ENCODE data around the gene CTNNBL1. TPM values are rescaled to one million over a fixed set of nuclear protein-coding genes. Genes with fewer than 3 reads are reported as not detected.
A peak's percentile ranks its signal among the peaks of the same experiment; 100 is the strongest.

Gene CTNNBL1
- polyA plus RNA-seq, 4 donors = 36.2 to 66.5 (median 50.1) TPM

GRCh38 chr20:37734228-37734985 is 40.6 kb downstream of the CTNNBL1 start:
- DNase-seq = no peak
- peaks cover 0 to 2% of the 10 kb centered on the region in 2 donors for H3K9me3 ChIP-seq (ENCODE audit: control insufficient read depth in 2 of 2, insufficient read depth in 1 of 2, low read depth in 1 of 2, low read length in 1 of 2)
- no peak for FAIRE-seq
- H3K27ac ChIP-seq (ENCODE audit: low read depth in 1 of 3, low read length in 2 of 3) = no peak overlapping the region
- H3K36me3 ChIP-seq (ENCODE audit: control insufficient read depth in 3 of 3, insufficient read depth in 2 of 3, low read depth in 1 of 3, low read length in 3 of 3) = peaks cover 5 to 20% (median 12%) of the 10 kb centered on the region in 3 donors
- WGBS, 3 donors = 68 to 82% (median 81%) methylated on average over 8 of the region's 8 CpGs
- no peak overlapping the region for H3K4me3 ChIP-seq (ENCODE audit: low read depth in 1 of 3, low read length in 3 of 3)
- no peaks in the 10 kb centered on the region for H3K27me3 ChIP-seq (ENCODE audit: control insufficient read depth in 3 of 3, insufficient read depth in 3 of 3, low read length in 3 of 3)
- peaks cover 0 to 3% (median 0%) of the 10 kb centered on the region in 3 donors for H3K4me1 ChIP-seq (ENCODE audit: control insufficient read depth in 3 of 3, insufficient read depth in 2 of 3, low read depth in 1 of 3, low read length in 2 of 3)

DNA sequence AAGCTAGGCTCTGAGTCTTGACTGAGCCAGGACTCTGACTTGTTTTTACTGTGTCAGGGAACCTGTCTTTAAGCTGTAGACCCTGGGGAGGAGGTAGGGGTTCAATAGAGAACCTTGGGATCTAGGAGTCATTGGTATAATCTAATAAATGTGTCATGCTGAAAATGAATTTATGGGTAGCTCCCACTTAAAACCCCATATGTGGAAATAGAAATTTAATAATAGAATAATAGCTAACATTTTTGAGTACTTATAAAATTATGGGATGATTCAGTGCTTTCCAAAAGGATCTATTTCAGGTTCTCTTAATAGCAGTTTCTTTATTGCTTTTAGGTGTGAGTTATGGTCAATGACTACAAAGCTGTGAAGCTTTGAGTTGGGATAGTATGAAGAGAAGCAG is 41.7 kb downstream of the CTNNBL1 start:
- no peak overlapping the region for H3K4me3 ChIP-seq (ENCODE audit: low read depth in 1 of 3, low read length in 3 of 3)
- H3K4me1 ChIP-seq (ENCODE audit: control insufficient read depth in 3 of 3, insufficient read depth in 2 of 3, low read depth in 1 of 3, low read length in 2 of 3) = peaks cover 0 to 3% (median 0%) of the 10 kb centered on the region in 3 donors
- no peak for DNase-seq

DNA sequence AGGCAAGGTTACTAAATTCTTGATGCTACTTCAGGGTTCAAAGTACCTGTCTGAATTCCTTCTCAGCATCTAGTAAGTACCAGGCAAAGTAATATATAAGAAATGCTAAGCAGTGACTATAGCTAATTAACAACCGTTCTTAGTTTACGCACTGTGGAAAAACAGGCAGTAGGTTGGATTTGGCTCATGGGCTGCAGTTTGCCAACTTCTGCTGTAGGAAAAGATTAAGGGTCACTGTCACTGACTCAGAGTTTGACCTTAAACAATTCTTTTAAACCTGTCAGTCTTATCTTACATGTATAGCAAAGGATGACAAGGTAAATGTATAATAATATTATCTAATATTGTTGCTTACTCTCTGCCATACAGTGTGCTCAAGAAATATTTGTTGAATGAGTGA is 42.3 kb downstream of the CTNNBL1 start:
- no peaks in the 10 kb centered on the region for H3K27me3 ChIP-seq (ENCODE audit: control insufficient read depth in 3 of 3, insufficient read depth in 3 of 3, low read length in 3 of 3)
- H3K4me1 ChIP-seq (ENCODE audit: control insufficient read depth in 3 of 3, insufficient read depth in 2 of 3, low read depth in 1 of 3, low read length in 2 of 3) = peaks cover 0 to 3% (median 0%) of the 10 kb centered on the region in 3 donors
- WGBS, 3 donors = 87 to 96% (median 96%) methylated on average over 2 of the region's 2 CpGs
- H3K27ac ChIP-seq (ENCODE audit: low read depth in 1 of 3, low read length in 2 of 3) = no peak overlapping the region
- DNase-seq = peak in 1 of 2 donors; percentile 15
- FAIRE-seq = no peak
- peaks cover 10 to 17% (median 12%) of the 10 kb centered on the region in 3 donors for H3K36me3 ChIP-seq (ENCODE audit: control insufficient read depth in 3 of 3, insufficient read depth in 2 of 3, low read depth in 1 of 3, low read length in 3 of 3)
- no peak overlapping the region for H3K4me3 ChIP-seq (ENCODE audit: low read depth in 1 of 3, low read length in 3 of 3)
- peaks cover 0 to 2% of the 10 kb centered on the region in 2 donors for H3K9me3 ChIP-seq (ENCODE audit: control insufficient read depth in 2 of 2, insufficient read depth in 1 of 2, low read depth in 1 of 2, low read length in 1 of 2)

More for the DNA sequence above, 41.7 kb downstream of the CTNNBL1 start:
- peaks cover 0 to 2% of the 10 kb centered on the region in 2 donors for H3K9me3 ChIP-seq (ENCODE audit: control insufficient read depth in 2 of 2, insufficient read depth in 1 of 2, low read depth in 1 of 2, low read length in 1 of 2)
- H3K27ac ChIP-seq (ENCODE audit: low read depth in 1 of 3, low read length in 2 of 3) = no peak overlapping the region
- H3K36me3 ChIP-seq (ENCODE audit: control insufficient read depth in 3 of 3, insufficient read depth in 2 of 3, low read depth in 1 of 3, low read length in 3 of 3) = peaks cover 8 to 18% (median 12%) of the 10 kb centered on the region in 3 donors
- H3K27me3 ChIP-seq (ENCODE audit: control insufficient read depth in 3 of 3, insufficient read depth in 3 of 3, low read length in 3 of 3) = no peaks in the 10 kb centered on the region
- FAIRE-seq = no peak

- H3K4me1 ChIP-seq (ENCODE audit: control insufficient read depth in 3 of 3, insufficient read depth in 2 of 3, low read depth in 1 of 3, low read length in 2 of 3) = peaks cover 0 to 3% (median 0%) of the 10 kb centered on the region in 3 donors
- no peak overlapping the region for H3K27ac ChIP-seq (ENCODE audit: low read depth in 1 of 3, low read length in 2 of 3)
- no peak overlapping the region for H3K4me3 ChIP-seq (ENCODE audit: low read depth in 1 of 3, low read length in 3 of 3)
- peaks cover 0 to 2% of the 10 kb centered on the region in 2 donors for H3K9me3 ChIP-seq (ENCODE audit: control insufficient read depth in 2 of 2, insufficient read depth in 1 of 2, low read depth in 1 of 2, low read length in 1 of 2)
- 91 to 97% (median 94%) methylated on average over 5 of the region's 5 CpGs for WGBS, 3 donors
- DNase-seq (no peak), FAIRE-seq (no peak)
- H3K27me3 ChIP-seq (ENCODE audit: control insufficient read depth in 3 of 3, insufficient read depth in 3 of 3, low read length in 3 of 3) = no peaks in the 10 kb centered on the region
- H3K36me3 ChIP-seq (ENCODE audit: control insufficient read depth in 3 of 3, insufficient read depth in 2 of 3, low read depth in 1 of 3, low read length in 3 of 3) = peaks cover 10 to 13% (median 12%) of the 10 kb centered on the region in 3 donors
Measured at GRCh38 chr20:37737826-37738420, 44.1 kb downstream of the CTNNBL1 start.

DNA sequence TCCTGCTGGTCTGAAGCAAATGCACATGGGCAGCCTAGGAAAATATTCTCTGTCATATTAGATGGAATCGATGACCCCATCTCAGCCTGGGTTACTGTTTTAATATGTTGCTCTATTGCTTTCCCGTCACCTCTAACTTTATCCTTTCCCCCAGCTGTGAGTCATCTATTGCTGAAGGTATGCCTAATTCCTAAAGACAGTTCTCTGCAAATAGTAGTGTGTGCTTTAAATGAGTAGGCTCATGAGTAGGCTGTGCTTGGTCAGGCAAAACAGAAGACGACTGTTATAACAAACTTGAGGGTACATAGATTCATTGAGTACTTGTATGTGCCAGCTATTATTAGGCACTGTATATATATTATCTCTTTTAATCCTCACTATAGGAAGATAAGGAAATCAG is 47.2 kb downstream of the CTNNBL1 start:
- Histone ChIP-seq H3K36me3 (ENCODE audit: control insufficient read depth in 3 of 3, insufficient read depth in 2 of 3, low read depth in 1 of 3, low read length in 3 of 3) (peaks cover 10 to 12% (median 10%) of the 10 kb centered on the region in 3 donors), H3K27ac (ENCODE audit: low read depth in 1 of 3, low read length in 2 of 3) (no peak overlapping the region), H3K27me3 (ENCODE audit: control insufficient read depth in 3 of 3, insufficient read depth in 3 of 3, low read length in 3 of 3) (no peaks in the 10 kb centered on the region), H3K4me1 (ENCODE audit: control insufficient read depth in 3 of 3, insufficient read depth in 2 of 3, low read depth in 1 of 3, low read length in 2 of 3) (peaks cover 0 to 3% (median 0%) of the 10 kb centered on the region in 3 donors), H3K4me3 (ENCODE audit: low read depth in 1 of 3, low read length in 3 of 3) (no peak overlapping the region), H3K9me3 (ENCODE audit: control insufficient read depth in 2 of 2, insufficient read depth in 1 of 2, low read depth in 1 of 2, low read length in 1 of 2) (peaks cover 0 to 2% of the 10 kb centered on the region in 2 donors)
- no peak for DNase-seq
- WGBS, 3 donors = 81 to 88% (median 85%) methylated on average over 3 of the region's 3 CpGs
- no peak for FAIRE-seq

GRCh38 chr20:37741570-37741969 is 47.7 kb downstream of the CTNNBL1 start:
- FAIRE-seq (no peak), DNase-seq (peak in 1 of 2 donors; percentile 50)
- Histone ChIP-seq H3K9me3 (ENCODE audit: control insufficient read depth in 2 of 2, insufficient read depth in 1 of 2, low read depth in 1 of 2, low read length in 1 of 2) (peaks cover 0 to 2% of the 10 kb centered on the region in 2 donors), H3K4me3 (ENCODE audit: low read depth in 1 of 3, low read length in 3 of 3) (no peak overlapping the region), H3K4me1 (ENCODE audit: control insufficient read depth in 3 of 3, insufficient read depth in 2 of 3, low read depth in 1 of 3, low read length in 2 of 3) (peaks cover 0 to 3% (median 0%) of the 10 kb centered on the region in 3 donors), H3K27ac (ENCODE audit: low read depth in 1 of 3, low read length in 2 of 3) (no peak overlapping the region), H3K27me3 (ENCODE audit: control insufficient read depth in 3 of 3, insufficient read depth in 3 of 3, low read length in 3 of 3) (no peaks in the 10 kb centered on the region), H3K36me3 (ENCODE audit: control insufficient read depth in 3 of 3, insufficient read depth in 2 of 3, low read depth in 1 of 3, low read length in 3 of 3) (peaks cover 10 to 15% (median 12%) of the 10 kb centered on the region in 3 donors)
- 62 to 75% (median 71%) methylated on average over 1 of the region's 1 CpG for WGBS, 3 donors

DNA sequence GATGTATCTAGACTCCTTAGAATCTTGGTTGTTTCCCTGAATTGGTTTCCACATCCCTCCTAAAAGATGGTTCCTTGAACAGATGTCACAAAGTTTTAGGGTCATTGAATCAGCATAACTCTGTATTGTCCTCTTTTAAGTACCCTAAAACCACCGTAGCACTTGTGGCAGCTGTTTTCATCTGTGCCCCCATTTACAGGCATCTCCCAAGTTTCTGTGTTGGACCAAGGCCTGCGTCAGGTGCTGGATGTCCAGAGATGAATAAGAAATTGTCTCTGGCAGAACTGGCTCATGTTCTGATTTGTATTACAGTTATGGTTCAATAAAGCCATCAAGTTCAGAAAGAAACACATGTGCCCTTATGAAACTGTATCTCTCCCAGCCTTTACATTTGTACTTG is 48.3 kb downstream of the CTNNBL1 start:
- Histone ChIP-seq H3K9me3 (ENCODE audit: control insufficient read depth in 2 of 2, insufficient read depth in 1 of 2, low read depth in 1 of 2, low read length in 1 of 2) (peaks cover 0 to 2% of the 10 kb centered on the region in 2 donors), H3K27ac (ENCODE audit: low read depth in 1 of 3, low read length in 2 of 3) (no peak overlapping the region), H3K36me3 (ENCODE audit: control insufficient read depth in 3 of 3, insufficient read depth in 2 of 3, low read depth in 1 of 3, low read length in 3 of 3) (peaks cover 9 to 20% (median 10%) of the 10 kb centered on the region in 3 donors), H3K27me3 (ENCODE audit: control insufficient read depth in 3 of 3, insufficient read depth in 3 of 3, low read length in 3 of 3) (no peaks in the 10 kb centered on the region), H3K4me3 (ENCODE audit: low read depth in 1 of 3, low read length in 3 of 3) (no peak overlapping the region), H3K4me1 (ENCODE audit: control insufficient read depth in 3 of 3, insufficient read depth in 2 of 3, low read depth in 1 of 3, low read length in 2 of 3) (peaks cover 0 to 3% (median 0%) of the 10 kb centered on the region in 3 donors)
- WGBS, 3 donors = 89 to 97% (median 92%) methylated on average over 2 of the region's 2 CpGs
- FAIRE-seq (no peak), DNase-seq (no peak)

- H3K4me3 ChIP-seq (ENCODE audit: low read depth in 1 of 3, low read length in 3 of 3) = no peak overlapping the region
- no peaks in the 10 kb centered on the region for H3K27me3 ChIP-seq (ENCODE audit: control insufficient read depth in 3 of 3, insufficient read depth in 3 of 3, low read length in 3 of 3)
- FAIRE-seq = no peak
- H3K27ac ChIP-seq (ENCODE audit: low read depth in 1 of 3, low read length in 2 of 3) = no peak overlapping the region
- DNase-seq = peak in 1 of 2 donors; percentile 77
- H3K4me1 ChIP-seq (ENCODE audit: control insufficient read depth in 3 of 3, insufficient read depth in 2 of 3, low read depth in 1 of 3, low read length in 2 of 3) = peaks cover 0 to 3% (median 0%) of the 10 kb centered on the region in 3 donors
- H3K36me3 ChIP-seq (ENCODE audit: control insufficient read depth in 3 of 3, insufficient read depth in 2 of 3, low read depth in 1 of 3, low read length in 3 of 3) = peaks cover 3 to 27% (median 5%) of the 10 kb centered on the region in 3 donors
- no peaks in the 10 kb centered on the region for H3K9me3 ChIP-seq (ENCODE audit: control insufficient read depth in 2 of 2, insufficient read depth in 1 of 2, low read depth in 1 of 2, low read length in 1 of 2)
- 28 to 79% (median 56%) methylated on average over 2 of the region's 2 CpGs for WGBS, 3 donors
Measured at GRCh38 chr20:37744347-37744746, 50.5 kb downstream of the CTNNBL1 start.

All from small intestine (tissue), 7 donors.